Fibroblast of lung (primary cell): ENCODE results near the gene LRMDA.

Experiments used
- CTCF ChIP-seq, 2 donors: IDR thresholded peaks in 1 of 2; conservative IDR thresholded peaks in 1 of 2; 1 replicate in 1 of 2; 2 replicates in 1 of 2; pipeline ENCODE4 v1.5.1; 2011 to 2012; ENCODE audit warnings: low read length in 2 of 2, control low read depth in 1 of 2, inconsistent platforms in 1 of 2, low read depth in 1 of 2, mild to moderate bottlenecking in 1 of 2
- EZH2 ChIP-seq: IDR thresholded peaks from 2 replicates; pipeline ENCODE4 v1.5.1; 2012; ENCODE audit warnings: low read length, control low read depth, mild to moderate bottlenecking; ENCODE audit errors: missing control alignments

GRCh38 chr10:75527542-75527941 lies 96.1 kb downstream of the LRMDA start:
- TF ChIP-seq CTCF (conservative IDR thresholded peaks at IDR 0.05 in 1 of 2, IDR thresholded peaks at IDR 0.05 in 1 of 2; ENCODE audit: low read depth in 1 of 2, low read length in 2 of 2), result no peak
- no peak for TF ChIP-seq EZH2
